Measurements from ENCODE around the gene ZNF227.
"Not testable (repeated sequence)": the region's sequence is repeated elsewhere in the genome, so short reads cannot be mapped to it uniquely, and the experiment has no call there.

The ZNF227 gene

DNA sequence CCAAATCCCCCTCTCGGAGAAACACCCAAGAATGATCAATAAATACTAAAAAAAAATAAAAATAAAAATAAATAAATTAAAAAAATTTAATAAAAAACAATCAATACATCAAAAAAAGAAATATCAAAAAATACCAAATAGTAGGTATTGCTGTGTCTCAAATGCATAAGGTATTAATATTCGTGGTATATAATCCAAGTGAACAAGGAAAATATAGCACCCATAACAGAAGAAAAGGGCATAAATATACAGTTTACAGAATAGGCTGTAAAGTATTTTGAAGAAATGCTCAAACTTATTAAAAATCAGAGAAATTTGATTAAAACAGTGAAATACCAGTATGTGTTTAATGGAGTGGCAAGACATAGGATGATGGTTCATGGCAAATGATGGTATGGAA, 7.6 kb upstream of the ZNF227 start:
- no peak for DNase-seq (ENCODE audit: low read depth in 1 of 2, low spot score in 1 of 2)
- in situ Hi-C loops (cut with HindIII; ENCODE audit: low pct_unique_long_range_greater_than_20kb, low sequenced_read_pairs) = no loop called here
- TF ChIP-seq JUND (IDR thresholded peaks at IDR 0.05; ENCODE audit: low read depth) = no peak

DNA sequence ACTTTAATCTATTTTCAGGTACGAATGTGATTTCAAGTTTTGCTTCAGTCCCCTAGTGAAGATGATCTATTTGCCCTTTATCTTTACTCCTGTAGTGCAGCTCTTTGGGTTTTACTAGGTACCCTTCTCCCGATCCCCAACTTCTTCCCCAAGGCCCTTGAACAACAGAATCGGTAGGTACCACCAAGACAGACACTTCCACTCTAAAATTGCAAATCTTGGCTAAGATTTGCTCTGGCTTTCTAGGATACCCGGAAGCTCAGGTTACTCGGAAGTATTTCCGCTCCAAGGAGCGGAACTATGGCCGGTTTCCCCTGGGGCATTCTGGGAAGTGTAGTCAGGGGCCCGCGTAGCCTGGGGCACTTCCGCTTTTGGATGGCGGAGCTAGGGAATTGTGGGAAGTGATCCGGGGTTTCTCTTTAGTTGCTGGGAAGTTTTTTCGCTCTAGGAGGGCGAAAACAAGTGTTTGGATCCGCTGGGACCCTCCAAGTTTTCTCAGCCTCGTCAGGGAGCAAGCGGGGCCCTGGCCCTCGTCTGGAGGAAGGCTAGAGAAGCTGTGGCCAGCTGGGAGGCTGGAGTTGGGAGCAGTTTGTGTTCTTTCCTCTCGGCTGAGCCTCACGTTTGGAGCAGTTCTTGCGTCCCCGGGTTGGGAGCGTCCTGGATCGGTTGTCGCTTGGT, 5.1 kb upstream of the ZNF227 start:
- in situ Hi-C loops (cut with HindIII; ENCODE audit: low pct_unique_long_range_greater_than_20kb, low sequenced_read_pairs) = no loop called here
- DNase-seq (ENCODE audit: low read depth in 1 of 2, low spot score in 1 of 2) = peak; percentile 37 to 97
- TF ChIP-seq JUND (IDR thresholded peaks at IDR 0.05; ENCODE audit: low read depth) = no peak

GRCh38 chr19:44212866-44213346, 574 bp downstream of the ZNF227 start:
- in situ Hi-C loops (cut with HindIII; ENCODE audit: low pct_unique_long_range_greater_than_20kb, low sequenced_read_pairs) = no loop called here
- DNase-seq (ENCODE audit: low read depth in 1 of 2, low spot score in 1 of 2) = no peak
- TF ChIP-seq JUND (IDR thresholded peaks at IDR 0.05; ENCODE audit: low read depth) = no peak

DNA sequence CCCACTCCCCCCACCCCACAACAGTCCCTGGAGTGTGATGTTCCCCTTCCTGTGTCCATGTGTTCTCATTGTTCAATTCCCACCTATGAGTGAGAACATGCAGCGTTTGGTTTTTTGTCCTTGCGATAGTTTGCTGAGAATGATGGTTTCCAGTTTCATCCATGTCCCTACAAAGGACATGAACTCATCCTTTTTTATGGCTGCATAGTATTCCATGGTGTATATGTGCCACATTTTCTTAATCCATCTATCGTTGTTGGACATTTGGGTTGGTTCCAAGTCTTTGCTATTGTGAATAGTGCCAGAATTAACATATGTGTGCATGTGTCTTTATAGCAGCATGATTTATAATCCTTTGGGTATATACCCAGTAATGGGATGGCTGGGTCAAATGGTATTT, 7.6 kb downstream of the ZNF227 start:
- DNase-seq (ENCODE audit: low read depth in 1 of 2, low spot score in 1 of 2); in situ Hi-C loops (cut with HindIII; ENCODE audit: low pct_unique_long_range_greater_than_20kb, low sequenced_read_pairs): not testable (repeated sequence)

DNA sequence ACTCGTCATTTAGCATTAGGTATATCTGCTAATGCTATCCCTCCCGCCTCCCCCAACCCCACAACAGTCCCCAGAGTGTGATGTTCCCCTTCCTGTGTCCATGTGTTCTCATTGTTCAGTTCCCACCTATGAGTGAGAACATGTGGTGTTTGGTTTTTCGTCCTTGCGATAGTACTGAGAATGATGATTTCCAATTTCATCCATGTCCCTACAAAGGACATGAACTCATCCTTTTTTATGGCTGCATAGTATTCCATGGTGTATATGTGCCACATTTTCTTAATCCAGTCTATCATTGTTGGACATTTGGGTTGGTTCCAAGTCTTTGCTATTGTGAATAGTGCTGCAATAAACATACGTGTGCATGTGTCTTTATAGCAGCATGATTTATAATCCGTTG, 8.4 kb downstream of the ZNF227 start:
- DNase-seq (ENCODE audit: low read depth in 1 of 2, low spot score in 1 of 2); in situ Hi-C loops (cut with HindIII; ENCODE audit: low pct_unique_long_range_greater_than_20kb, low sequenced_read_pairs): not testable (repeated sequence)

GRCh38 chr19:44221291-44221690, 9.0 kb downstream of the ZNF227 start:
- DNase-seq (ENCODE audit: low read depth in 1 of 2, low spot score in 1 of 2); in situ Hi-C loops (cut with HindIII; ENCODE audit: low pct_unique_long_range_greater_than_20kb, low sequenced_read_pairs): not testable (repeated sequence)

- in situ Hi-C loops (cut with HindIII; ENCODE audit: low pct_unique_long_range_greater_than_20kb, low sequenced_read_pairs) = no loop called here
- no peak for DNase-seq (ENCODE audit: low read depth in 1 of 2, low spot score in 1 of 2)
- TF ChIP-seq JUND (IDR thresholded peaks at IDR 0.05; ENCODE audit: low read depth) = no peak
Observed at GRCh38 chr19:44228318-44228717, 16.0 kb downstream of the ZNF227 start.

DNA sequence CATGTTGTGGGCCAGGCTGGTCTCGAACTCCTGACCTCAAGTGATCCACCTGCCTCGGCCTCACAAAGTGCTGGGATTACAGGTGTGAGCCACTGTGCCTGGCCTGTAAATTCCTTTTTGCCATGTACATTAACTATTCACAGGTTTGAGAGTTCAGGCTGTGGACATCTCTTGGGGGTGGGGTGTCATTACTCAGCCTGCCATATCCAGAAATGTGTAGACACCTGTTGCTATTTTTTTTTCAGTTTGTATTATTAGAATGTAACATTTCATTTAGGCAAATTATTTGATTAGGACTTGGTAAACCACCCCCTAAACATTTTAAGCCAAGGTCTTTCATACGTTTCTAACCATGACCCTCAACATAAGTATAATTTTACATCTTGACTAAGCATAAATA, 20.5 kb downstream of the ZNF227 start:
- DNase-seq (ENCODE audit: low read depth in 1 of 2, low spot score in 1 of 2) = no peak
- no peak for TF ChIP-seq JUND (IDR thresholded peaks at IDR 0.05; ENCODE audit: low read depth)
- in situ Hi-C loops (cut with HindIII; ENCODE audit: low pct_unique_long_range_greater_than_20kb, low sequenced_read_pairs) = no loop called here

DNA sequence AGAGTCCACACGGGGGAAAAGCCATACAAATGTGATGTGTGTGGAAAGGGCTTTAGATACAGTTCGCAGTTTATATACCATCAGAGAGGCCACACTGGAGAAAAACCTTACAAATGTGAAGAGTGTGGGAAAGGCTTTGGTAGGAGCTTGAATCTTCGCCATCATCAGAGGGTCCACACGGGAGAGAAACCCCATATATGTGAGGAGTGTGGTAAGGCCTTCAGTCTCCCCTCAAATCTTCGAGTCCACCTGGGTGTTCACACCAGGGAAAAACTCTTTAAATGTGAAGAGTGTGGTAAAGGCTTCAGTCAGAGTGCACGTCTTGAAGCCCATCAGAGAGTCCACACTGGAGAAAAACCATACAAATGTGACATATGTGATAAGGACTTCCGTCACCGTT, 24.1 kb downstream of the ZNF227 start:
- DNase-seq (ENCODE audit: low read depth in 1 of 2, low spot score in 1 of 2) = no peak
- in situ Hi-C loops (cut with HindIII; ENCODE audit: low pct_unique_long_range_greater_than_20kb, low sequenced_read_pairs) = no loop called here
- no peak for TF ChIP-seq JUND (IDR thresholded peaks at IDR 0.05; ENCODE audit: low read depth)

GRCh38 chr19:44252332-44252731, 40.0 kb downstream of the ZNF227 start:
- DNase-seq (ENCODE audit: low read depth in 1 of 2, low spot score in 1 of 2); in situ Hi-C loops (cut with HindIII; ENCODE audit: low pct_unique_long_range_greater_than_20kb, low sequenced_read_pairs): not testable (repeated sequence)

GRCh38 chr19:44253392-44253791, 41.1 kb downstream of the ZNF227 start:
- DNase-seq (ENCODE audit: low read depth in 1 of 2, low spot score in 1 of 2); in situ Hi-C loops (cut with HindIII; ENCODE audit: low pct_unique_long_range_greater_than_20kb, low sequenced_read_pairs): not testable (repeated sequence)

DNA sequence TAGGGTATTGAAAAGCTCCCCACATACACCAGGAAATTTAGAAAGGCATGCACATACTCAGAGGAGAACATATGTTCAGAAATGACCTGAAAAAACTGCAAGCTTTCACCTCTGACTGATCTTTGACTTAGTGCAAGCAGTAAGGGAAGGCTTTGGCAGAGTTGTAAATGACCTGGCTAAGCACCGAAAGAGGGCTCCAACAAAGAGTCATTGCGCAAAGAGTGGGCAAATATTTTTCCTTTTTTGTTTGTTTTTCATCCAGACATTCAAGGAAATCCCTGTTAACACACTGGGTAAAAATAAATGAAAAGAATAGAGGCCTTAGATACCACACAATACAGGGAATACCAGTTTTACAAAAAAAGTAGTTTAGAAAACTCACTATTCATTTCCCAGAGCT, 42.2 kb downstream of the ZNF227 start:
- DNase-seq (ENCODE audit: low read depth in 1 of 2, low spot score in 1 of 2) = no peak
- in situ Hi-C loops (cut with HindIII; ENCODE audit: low pct_unique_long_range_greater_than_20kb, low sequenced_read_pairs) = no loop called here
- TF ChIP-seq JUND (IDR thresholded peaks at IDR 0.05; ENCODE audit: low read depth) = no peak

GRCh38 chr19:44255705-44256411, 43.5 kb downstream of the ZNF227 start:
- TF ChIP-seq JUND (IDR thresholded peaks at IDR 0.05; ENCODE audit: low read depth) = no peak
- no peak for DNase-seq (ENCODE audit: low read depth in 1 of 2, low spot score in 1 of 2)
- in situ Hi-C loops (cut with HindIII; ENCODE audit: low pct_unique_long_range_greater_than_20kb, low sequenced_read_pairs) = no loop called here

- TF ChIP-seq JUND (IDR thresholded peaks at IDR 0.05; ENCODE audit: low read depth) = no peak
- in situ Hi-C loops (cut with HindIII; ENCODE audit: low pct_unique_long_range_greater_than_20kb, low sequenced_read_pairs) = no loop called here
Observed at GRCh38 chr19:44258136-44258535, 45.8 kb downstream of the ZNF227 start.

More at GRCh38 chr19:44258136-44258535, 45.8 kb downstream of the ZNF227 start:
- DNase-seq (ENCODE audit: low read depth in 1 of 2, low spot score in 1 of 2) = no peak
